Measurements from ENCODE around the gene GNAI3.
A peak's percentile ranks its signal among the peaks of the same experiment; 100 is the strongest.

Gene GNAI3

GRCh38 chr1:109655615-109656519 is 107.5 kb downstream of the GNAI3 start, which contains the start of gene GSTM4:
Gene GSTM4 (plus strand): TSS chr1:109656099. CDS start chr1:109656390, 291 bp downstream.
- Histone ChIP-seq H3K4me3 (replicated peaks; ENCODE audit: insufficient read depth, low read length) (peak within 1 kb of the TSS; percentile 65), H3K27me3 (ENCODE audit: insufficient read depth, poor library complexity, severe bottlenecking) (no peaks in the 10 kb centered on the region), H3K27ac (replicated peaks) (peak within 1 kb of the TSS; percentile 40)
- peak; percentile 79 to 88 for DNase-seq (ENCODE audit: low read depth in 1 of 2, low spot score in 1 of 2)
- no peak for TF ChIP-seq SPI1 (IDR thresholded peaks at IDR 0.05; ENCODE audit: borderline replicate concordance, low read depth)
- no peak for TF ChIP-seq GABPA (IDR thresholded peaks at IDR 0.05; ENCODE audit: low read depth)
- TF ChIP-seq CTCF (IDR thresholded peaks at IDR 0.05; ENCODE audit: insufficient read depth, low read length), result no peak
- TF ChIP-seq POLR2AphosphoS5 (IDR thresholded peaks at IDR 0.05; ENCODE audit: low read depth), result no peak
- TF ChIP-seq REST (IDR thresholded peaks at IDR 0.05; ENCODE audit: insufficient replicate concordance, low read depth), result no peak

GRCh38 chr1:109657395-109657794 is 109.0 kb downstream of the GNAI3 start:
- H3K27me3 ChIP-seq (ENCODE audit: insufficient read depth, poor library complexity, severe bottlenecking), result no peaks in the 10 kb centered on the region
- DNase-seq (ENCODE audit: low read depth in 1 of 2, low spot score in 1 of 2), result peak in 1 of 2 experiments; percentile 0
- no peak overlapping the region for H3K4me3 ChIP-seq (replicated peaks; ENCODE audit: insufficient read depth, low read length)
- no peak overlapping the region for H3K27ac ChIP-seq (replicated peaks)
- TF ChIP-seq REST (IDR thresholded peaks at IDR 0.05; ENCODE audit: insufficient replicate concordance, low read depth), result no peak
- no peak for TF ChIP-seq SPI1 (IDR thresholded peaks at IDR 0.05; ENCODE audit: borderline replicate concordance, low read depth)
- TF ChIP-seq POLR2AphosphoS5 (IDR thresholded peaks at IDR 0.05; ENCODE audit: low read depth), result no peak
- no peak for TF ChIP-seq GABPA (IDR thresholded peaks at IDR 0.05; ENCODE audit: low read depth)
- TF ChIP-seq CTCF (IDR thresholded peaks at IDR 0.05; ENCODE audit: insufficient read depth, low read length), result no peak

- DNase-seq (ENCODE audit: low read depth in 1 of 2, low spot score in 1 of 2), result peak in 1 of 2 experiments; percentile 0
- no peaks in the 10 kb centered on the region for H3K27me3 ChIP-seq (ENCODE audit: insufficient read depth, poor library complexity, severe bottlenecking)
- no peak overlapping the region for H3K27ac ChIP-seq (replicated peaks)
- TF ChIP-seq POLR2AphosphoS5 (IDR thresholded peaks at IDR 0.05; ENCODE audit: low read depth), result no peak
- no peak overlapping the region for H3K4me3 ChIP-seq (replicated peaks; ENCODE audit: insufficient read depth, low read length)
These were observed 109.6 kb downstream of the GNAI3 start for GRCh38 chr1:109657970-109658369.

- Histone ChIP-seq H3K27ac (replicated peaks) (no peak overlapping the region), H3K4me3 (replicated peaks; ENCODE audit: insufficient read depth, low read length) (no peak overlapping the region), H3K27me3 (ENCODE audit: insufficient read depth, poor library complexity, severe bottlenecking) (no peaks in the 10 kb centered on the region)
- no peak for TF ChIP-seq GABPA (IDR thresholded peaks at IDR 0.05; ENCODE audit: low read depth)
- TF ChIP-seq POLR2AphosphoS5 (IDR thresholded peaks at IDR 0.05; ENCODE audit: low read depth), result peak; percentile 19; the same call in 1 of the 2 replicates
- TF ChIP-seq REST (IDR thresholded peaks at IDR 0.05; ENCODE audit: insufficient replicate concordance, low read depth), result no peak
- TF ChIP-seq CTCF (IDR thresholded peaks at IDR 0.05; ENCODE audit: insufficient read depth, low read length), result no peak
- peak in 1 of 2 experiments; percentile 25 for DNase-seq (ENCODE audit: low read depth in 1 of 2, low spot score in 1 of 2)
These were observed 110.2 kb downstream of the GNAI3 start for GRCh38 chr1:109658533-109659042.

Data from HL-60 (cell line).